Transverse colon (tissue), 4 donors: ENCODE results near the gene ATP6V1F. TPM values are rescaled to one million over a fixed set of nuclear protein-coding genes. Genes with fewer than 3 reads are reported as not detected.

ENCODE experiments used
- DNase-seq: peaks from one replicate; pipeline ENCODE4 v3.0.0-alpha.2; 2019
- H3K27ac ChIP-seq, 4 donors: fragments of 200-600 bp; sonication (generic); 2 replicates each; pipeline ENCODE4 v1.5.1; 2016 to 2018; ENCODE audit warnings: inconsistent platforms in 4 of 4
- H3K27me3 ChIP-seq: fragments of 200-600 bp; sonication (generic); 2 replicates; pipeline ENCODE4 v1.5.1; 2017; ENCODE audit warnings: inconsistent platforms
- H3K36me3 ChIP-seq, 4 donors: fragments of 200-600 bp; sonication (generic); 2 replicates each; pipeline ENCODE4 v1.5.1; 2017 to 2019; ENCODE audit warnings: inconsistent platforms in 4 of 4
- H3K4me1 ChIP-seq, 4 donors: fragments of 200-600 bp; sonication (generic); 2 replicates each; pipeline ENCODE4 v1.5.1; 2017 to 2020; ENCODE audit warnings: inconsistent platforms in 4 of 4
- H3K4me3 ChIP-seq, 4 donors: fragments of 200-600 bp; sonication (generic); 1 replicate in 1 of 4; 2 replicates in 3 of 4; pipeline versions ENCODE4 v1.5.1 to v1.6.1; 2017 to 2019; ENCODE audit warnings: inconsistent platforms in 4 of 4
- H3K9me3 ChIP-seq, 2 donors: fragments of 200-600 bp; sonication (generic); 2 replicates each; pipeline ENCODE4 v1.5.1; 2017 to 2019; ENCODE audit warnings: inconsistent platforms in 2 of 2
- EP300 ChIP-seq: sonication (generic); formaldehyde crosslinking; IDR thresholded peaks from one replicate; pipeline ENCODE4 v1.6.1; 2017; ENCODE audit warnings: antibody characterized with exemption, low read depth
- POLR2A ChIP-seq: fragments of 450-650 bp; IDR thresholded peaks from one replicate; pipeline ENCODE4 v1.6.1; 2016; ENCODE audit warnings: antibody characterized with exemption, mild to moderate bottlenecking, moderate library complexity
- POLR2AphosphoS5 ChIP-seq, 3 donors: sonication (generic); formaldehyde crosslinking; IDR thresholded peaks; one replicate each; pipeline ENCODE4 v1.6.1; 2016; ENCODE audit warnings: antibody characterized with exemption in 3 of 3
- WGBS, 2 donors: methylation state at CpG; one replicate each; pipeline ENCODE4 v1.1.5; 2018; ENCODE audit warnings: low coverage in 1 of 2; 5-methylcytosine and 5-hydroxymethylcytosine counted together
- in situ Hi-C, 4 donors: fragments of 200-750 bp; cut with MboI; loops; one replicate each; pipeline versions ENCODE4 v1.15.0 to v1.15.1; 2017; ENCODE audit warnings: low sequenced_read_pairs in 3 of 4, low pct_ligation_motif_present in 1 of 4, low pct_unique_long_range_greater_than_20kb in 1 of 4
- intact Hi-C: fragments of 100-400 bp; cut with DNase I; formaldehyde crosslinking; loops from one replicate; pipeline ENCODE4 v1.15.1; 2023; ENCODE audit warnings: low total_unique reads
- total RNA-seq, 4 donors: library from RNA; depleted of rRNA; stranded (reverse); fragments of >200 nt; gene quantifications; one replicate each; pipeline ENCODE4 v1.1.0, GENCODE V29; 2016
- TF ChIP-seq, protein P1 (sequence below), 5 experiments: fragments of 200-600 bp in 3 of 5; fragments of 450-650 bp in 2 of 5; sonication (generic) in 3 of 5; IDR thresholded peaks; 1 replicate in 2 of 5; 2 replicates in 3 of 5; pipeline ENCODE4 v1.5.1; 2016 to 2017; ENCODE audit warnings: antibody characterized with exemption in 5 of 5, inconsistent platforms in 3 of 5, mild to moderate bottlenecking in 2 of 5, moderate library complexity in 1 of 5

The ATP6V1F gene
- total RNA-seq, 4 donors from 2014 or later, result 25.5 to 128 (median 63.2) TPM

- WGBS, 2 donors, result 78% methylated on average over 14 of the region's 16 CpGs; no CpG with 5 or more reads in 1 of the 2 donors
- no peak overlapping the region for H3K4me3 ChIP-seq
- H3K27ac ChIP-seq, result peak overlapping the region; percentile 24 to 94 (median 81)
- in situ Hi-C loops, result no loop called here
- no peak for DNase-seq
- peaks cover 8 to 39% (median 23%) of the 10 kb centered on the region in 4 donors for H3K4me1 ChIP-seq
- peaks cover 31% of the 10 kb centered on the region for H3K27me3 ChIP-seq
- H3K36me3 ChIP-seq, result no peaks in the 10 kb centered on the region
- no peaks in the 10 kb centered on the region for H3K9me3 ChIP-seq
- TF ChIP-seq EP300, result no peak
- no peak for TF ChIP-seq POLR2A
- TF ChIP-seq, protein P1, sequence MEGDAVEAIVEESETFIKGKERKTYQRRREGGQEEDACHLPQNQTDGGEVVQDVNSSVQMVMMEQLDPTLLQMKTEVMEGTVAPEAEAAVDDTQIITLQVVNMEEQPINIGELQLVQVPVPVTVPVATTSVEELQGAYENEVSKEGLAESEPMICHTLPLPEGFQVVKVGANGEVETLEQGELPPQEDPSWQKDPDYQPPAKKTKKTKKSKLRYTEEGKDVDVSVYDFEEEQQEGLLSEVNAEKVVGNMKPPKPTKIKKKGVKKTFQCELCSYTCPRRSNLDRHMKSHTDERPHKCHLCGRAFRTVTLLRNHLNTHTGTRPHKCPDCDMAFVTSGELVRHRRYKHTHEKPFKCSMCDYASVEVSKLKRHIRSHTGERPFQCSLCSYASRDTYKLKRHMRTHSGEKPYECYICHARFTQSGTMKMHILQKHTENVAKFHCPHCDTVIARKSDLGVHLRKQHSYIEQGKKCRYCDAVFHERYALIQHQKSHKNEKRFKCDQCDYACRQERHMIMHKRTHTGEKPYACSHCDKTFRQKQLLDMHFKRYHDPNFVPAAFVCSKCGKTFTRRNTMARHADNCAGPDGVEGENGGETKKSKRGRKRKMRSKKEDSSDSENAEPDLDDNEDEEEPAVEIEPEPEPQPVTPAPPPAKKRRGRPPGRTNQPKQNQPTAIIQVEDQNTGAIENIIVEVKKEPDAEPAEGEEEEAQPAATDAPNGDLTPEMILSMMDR (IDR thresholded peaks at IDR 0.05), result no peak
- TF ChIP-seq POLR2AphosphoS5 (IDR thresholded peaks at IDR 0.05), result no peak
- intact Hi-C loops, result no loop called here
Measured at GRCh38 chr7:128835231-128835751, 27.4 kb upstream of the ATP6V1F start.

DNA sequence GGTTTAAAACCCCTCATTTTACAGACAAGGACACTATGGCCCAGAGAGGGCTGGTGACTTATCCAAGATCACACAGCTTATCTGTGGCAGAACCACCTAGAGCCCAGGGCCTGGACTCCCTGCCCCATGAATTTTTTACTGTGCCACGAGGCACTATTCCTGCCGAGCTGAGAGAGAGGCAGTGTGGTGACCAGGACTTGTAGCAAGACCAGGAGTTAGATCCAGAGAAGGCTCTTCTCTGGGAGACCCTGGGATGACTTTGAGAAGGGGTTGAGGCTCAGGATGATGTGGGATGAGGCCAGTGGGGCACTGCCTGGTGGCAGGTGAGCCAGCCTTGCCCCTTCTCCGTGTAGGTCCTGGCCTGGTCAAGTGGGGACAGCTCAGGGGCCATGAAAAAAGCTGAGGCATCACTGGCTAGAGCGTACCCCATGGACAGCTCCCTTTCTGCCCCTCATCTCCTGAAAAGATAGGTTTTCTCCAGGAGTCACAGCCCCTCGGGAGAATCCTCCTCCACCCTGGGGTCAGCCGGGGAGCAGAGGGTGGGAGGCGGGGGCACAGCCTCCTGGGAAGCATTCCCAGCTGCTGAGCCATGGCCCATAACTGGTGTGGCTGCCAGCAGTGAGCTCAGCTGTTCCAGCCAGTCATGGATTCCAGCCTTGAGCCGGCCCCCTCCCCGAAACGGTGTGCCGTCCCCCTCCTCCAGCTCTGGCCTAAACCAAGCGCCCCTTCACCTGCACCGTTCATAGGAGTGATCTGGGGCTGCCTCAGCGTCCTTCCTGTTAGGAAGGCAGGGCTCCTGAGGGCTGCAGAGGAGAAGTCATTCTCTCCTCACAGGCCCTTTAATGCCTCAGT lies 26.6 kb upstream of the ATP6V1F start:
- Histone ChIP-seq H3K9me3 (no peaks in the 10 kb centered on the region), H3K4me3 (no peak overlapping the region), H3K4me1 (peaks cover 8 to 33% (median 20%) of the 10 kb centered on the region in 4 donors), H3K27me3 (peaks cover 23% of the 10 kb centered on the region), H3K27ac (peak overlapping the region; percentile 65 to 94 (median 81)), H3K36me3 (no peaks in the 10 kb centered on the region)
- in situ Hi-C loops, result no loop called here
- 66% methylated on average over 13 of the region's 14 CpGs; no CpG with 5 or more reads in 1 of the 2 donors for WGBS, 2 donors
- TF ChIP-seq POLR2AphosphoS5 (IDR thresholded peaks at IDR 0.05) (peak in 1 of 3 donors; percentile 4), EP300 (no peak), POLR2A (no peak)
- TF ChIP-seq, protein P1 (IDR thresholded peaks at IDR 0.05), result no peak
- intact Hi-C loops, result no loop called here
- no peak for DNase-seq

DNA sequence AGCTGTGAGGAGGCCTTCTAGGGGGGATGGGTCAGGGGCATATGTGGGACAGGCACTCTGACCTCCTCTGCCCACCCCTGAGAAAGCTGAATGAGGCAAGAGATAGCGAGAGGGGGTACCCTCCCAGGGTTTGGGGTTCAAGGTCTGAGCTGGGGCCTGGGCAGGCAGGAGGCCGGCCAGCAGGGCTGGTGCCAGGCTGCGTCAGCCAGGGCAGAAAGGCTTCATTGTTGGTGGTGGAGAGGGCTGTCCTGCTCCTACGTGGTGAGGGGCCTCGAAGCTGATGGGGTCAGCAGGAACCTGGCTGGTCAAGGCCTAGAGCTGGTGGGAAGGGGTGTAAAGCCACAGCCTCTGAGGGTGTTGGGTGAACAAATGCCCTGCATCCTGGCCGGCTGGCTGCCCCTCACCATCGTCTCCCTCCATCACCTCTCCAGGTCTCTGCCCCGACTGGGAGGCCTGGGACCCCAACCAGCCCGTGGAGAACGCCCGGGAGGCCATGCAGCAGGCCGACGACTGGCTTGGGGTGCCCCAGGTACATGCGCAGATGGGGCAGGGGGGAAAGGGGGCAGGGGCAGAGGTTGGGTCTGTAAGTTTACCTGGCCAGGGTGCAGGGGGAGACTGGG lies 25.8 kb upstream of the ATP6V1F start:
- H3K9me3 ChIP-seq, result no peaks in the 10 kb centered on the region
- TF ChIP-seq, protein P1 (IDR thresholded peaks at IDR 0.05), result no peak
- intact Hi-C loops, result no loop called here
- H3K27ac ChIP-seq, result peak overlapping the region; percentile 65 to 94 (median 81)
- 79% methylated on average over 14 of the region's 14 CpGs; no CpG with 5 or more reads in 1 of the 2 donors for WGBS, 2 donors
- H3K27me3 ChIP-seq, result peaks cover 15% of the 10 kb centered on the region
- no peak overlapping the region for H3K4me3 ChIP-seq
- in situ Hi-C loops, result no loop called here
- H3K36me3 ChIP-seq, result no peaks in the 10 kb centered on the region
- DNase-seq, result no peak
- peaks cover 8 to 27% (median 20%) of the 10 kb centered on the region in 4 donors for H3K4me1 ChIP-seq

DNA sequence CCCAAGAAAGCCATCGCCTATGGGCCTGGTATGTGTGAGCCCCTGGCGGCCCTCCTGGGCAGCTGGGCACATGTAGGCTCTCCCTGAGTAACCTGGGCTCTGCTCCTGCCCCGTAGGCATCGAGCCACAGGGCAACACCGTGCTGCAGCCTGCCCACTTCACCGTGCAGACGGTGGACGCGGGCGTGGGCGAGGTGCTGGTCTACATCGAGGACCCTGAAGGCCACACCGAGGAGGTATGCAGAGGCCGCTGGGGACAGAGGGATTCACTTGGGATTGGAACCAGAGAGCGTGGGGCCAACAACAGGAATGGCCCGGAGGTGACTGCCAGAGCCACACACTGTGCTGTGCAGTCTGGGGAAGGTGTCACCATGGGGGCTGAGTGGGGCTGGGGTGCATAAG lies 25.1 kb upstream of the ATP6V1F start:
- in situ Hi-C loops, result no loop called here
- H3K36me3 ChIP-seq, result no peaks in the 10 kb centered on the region
- 89% methylated on average over 16 of the region's 16 CpGs; no CpG with 5 or more reads in 1 of the 2 donors for WGBS, 2 donors
- H3K9me3 ChIP-seq, result no peaks in the 10 kb centered on the region
- peak overlapping the region in 3 of 4 donors; percentile 48 to 84 (median 78) for H3K27ac ChIP-seq
- TF ChIP-seq EP300, result no peak
- TF ChIP-seq POLR2A, result no peak
- TF ChIP-seq POLR2AphosphoS5 (IDR thresholded peaks at IDR 0.05), result peak in 1 of 3 donors; percentile 7
- TF ChIP-seq, protein P1 (IDR thresholded peaks at IDR 0.05), result no peak
- H3K27me3 ChIP-seq, result peaks cover 9% of the 10 kb centered on the region
- DNase-seq, result no peak
- H3K4me1 ChIP-seq, result peaks cover 6 to 21% (median 17%) of the 10 kb centered on the region in 4 donors
- H3K4me3 ChIP-seq, result no peak overlapping the region
- intact Hi-C loops, result no loop called here
